Measurements from ENCODE around the gene AKAP13. TPM values are rescaled to one million over a fixed set of nuclear protein-coding genes. Genes with fewer than 3 reads are reported as not detected.
"Not testable (repeated sequence)": the region's sequence is repeated elsewhere in the genome, so short reads cannot be mapped to it uniquely, and the experiment has no call there.

Gene AKAP13, protein sequence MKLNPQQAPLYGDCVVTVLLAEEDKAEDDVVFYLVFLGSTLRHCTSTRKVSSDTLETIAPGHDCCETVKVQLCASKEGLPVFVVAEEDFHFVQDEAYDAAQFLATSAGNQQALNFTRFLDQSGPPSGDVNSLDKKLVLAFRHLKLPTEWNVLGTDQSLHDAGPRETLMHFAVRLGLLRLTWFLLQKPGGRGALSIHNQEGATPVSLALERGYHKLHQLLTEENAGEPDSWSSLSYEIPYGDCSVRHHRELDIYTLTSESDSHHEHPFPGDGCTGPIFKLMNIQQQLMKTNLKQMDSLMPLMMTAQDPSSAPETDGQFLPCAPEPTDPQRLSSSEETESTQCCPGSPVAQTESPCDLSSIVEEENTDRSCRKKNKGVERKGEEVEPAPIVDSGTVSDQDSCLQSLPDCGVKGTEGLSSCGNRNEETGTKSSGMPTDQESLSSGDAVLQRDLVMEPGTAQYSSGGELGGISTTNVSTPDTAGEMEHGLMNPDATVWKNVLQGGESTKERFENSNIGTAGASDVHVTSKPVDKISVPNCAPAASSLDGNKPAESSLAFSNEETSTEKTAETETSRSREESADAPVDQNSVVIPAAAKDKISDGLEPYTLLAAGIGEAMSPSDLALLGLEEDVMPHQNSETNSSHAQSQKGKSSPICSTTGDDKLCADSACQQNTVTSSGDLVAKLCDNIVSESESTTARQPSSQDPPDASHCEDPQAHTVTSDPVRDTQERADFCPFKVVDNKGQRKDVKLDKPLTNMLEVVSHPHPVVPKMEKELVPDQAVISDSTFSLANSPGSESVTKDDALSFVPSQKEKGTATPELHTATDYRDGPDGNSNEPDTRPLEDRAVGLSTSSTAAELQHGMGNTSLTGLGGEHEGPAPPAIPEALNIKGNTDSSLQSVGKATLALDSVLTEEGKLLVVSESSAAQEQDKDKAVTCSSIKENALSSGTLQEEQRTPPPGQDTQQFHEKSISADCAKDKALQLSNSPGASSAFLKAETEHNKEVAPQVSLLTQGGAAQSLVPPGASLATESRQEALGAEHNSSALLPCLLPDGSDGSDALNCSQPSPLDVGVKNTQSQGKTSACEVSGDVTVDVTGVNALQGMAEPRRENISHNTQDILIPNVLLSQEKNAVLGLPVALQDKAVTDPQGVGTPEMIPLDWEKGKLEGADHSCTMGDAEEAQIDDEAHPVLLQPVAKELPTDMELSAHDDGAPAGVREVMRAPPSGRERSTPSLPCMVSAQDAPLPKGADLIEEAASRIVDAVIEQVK (N-terminal part only)
- 184 TPM for total RNA-seq

DNA sequence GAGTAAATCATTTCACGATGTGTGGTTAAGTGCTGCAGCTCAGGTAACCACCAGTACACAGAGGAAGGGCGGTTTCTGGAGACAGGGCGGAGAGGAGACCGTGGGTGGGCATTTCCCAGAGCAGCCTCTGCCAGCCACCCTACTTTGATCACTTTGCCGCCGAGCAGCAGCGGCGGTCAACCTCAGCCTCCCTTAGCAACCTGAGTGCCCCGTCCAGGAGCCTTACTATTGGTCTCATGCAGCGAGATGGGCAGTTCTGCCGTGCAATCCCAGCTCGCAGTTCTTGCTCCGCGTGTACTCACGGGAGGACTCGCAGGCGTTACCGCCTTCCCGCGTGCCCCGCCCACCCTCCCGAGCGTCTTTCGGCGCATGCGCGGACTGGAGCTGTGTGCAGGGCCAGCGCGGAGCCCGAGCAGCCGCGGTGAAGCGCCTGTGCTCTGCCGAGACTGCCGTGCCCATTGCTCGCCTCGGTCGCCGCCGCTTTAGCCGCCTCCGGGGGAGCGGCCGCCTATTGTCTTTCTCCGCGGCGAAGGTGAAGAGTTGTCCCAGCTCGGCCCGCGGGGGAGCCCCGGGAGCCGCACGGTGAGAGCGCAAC, at the start of gene AKAP13:
Gene AKAP13, plus strand, starts transcription at position 387 of the 595 bp plus-strand sequence. CDS start 105,118 bp downstream, outside the sequence.
- peak; percentile 98 for DNase-seq (ENCODE audit: low spot score)

- peak; percentile 87 for DNase-seq (ENCODE audit: low spot score)
Measured at GRCh38 chr15:85330901-85331588, 49.4 kb upstream of the AKAP13 start.

GRCh38 chr15:85331655-85332285, 48.6 kb upstream of the AKAP13 start:
- DNase-seq (ENCODE audit: low spot score) = no peak

- peak; percentile 38 for DNase-seq (ENCODE audit: low spot score)
Measured at GRCh38 chr15:85333132-85333831, 47.1 kb upstream of the AKAP13 start.

DNA sequence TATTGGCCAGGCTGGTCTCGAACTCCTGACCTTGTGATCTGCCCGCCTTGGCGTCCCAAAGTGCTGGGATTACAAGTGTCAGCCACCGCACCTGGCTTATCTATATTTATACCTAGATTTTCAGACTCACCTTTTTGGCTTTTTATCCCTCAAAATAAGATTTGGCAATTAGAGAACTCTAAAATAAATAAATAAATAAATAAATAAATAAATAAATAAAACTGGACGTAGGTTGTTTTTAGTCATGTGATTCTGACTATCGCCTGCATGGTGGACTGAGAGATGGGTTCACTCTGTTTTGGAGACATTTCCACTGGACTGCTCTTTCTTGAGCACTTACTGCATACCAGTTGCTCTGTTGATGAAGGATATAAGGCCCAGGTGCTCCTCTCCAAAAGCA, 46.2 kb upstream of the AKAP13 start:
- no peak for DNase-seq (ENCODE audit: low spot score)

GRCh38 chr15:85335193-85335942, 45.0 kb upstream of the AKAP13 start:
- DNase-seq (ENCODE audit: low spot score) = no peak

GRCh38 chr15:85336880-85337279, 43.5 kb upstream of the AKAP13 start:
- DNase-seq (ENCODE audit: low spot score) = no peak

DNA sequence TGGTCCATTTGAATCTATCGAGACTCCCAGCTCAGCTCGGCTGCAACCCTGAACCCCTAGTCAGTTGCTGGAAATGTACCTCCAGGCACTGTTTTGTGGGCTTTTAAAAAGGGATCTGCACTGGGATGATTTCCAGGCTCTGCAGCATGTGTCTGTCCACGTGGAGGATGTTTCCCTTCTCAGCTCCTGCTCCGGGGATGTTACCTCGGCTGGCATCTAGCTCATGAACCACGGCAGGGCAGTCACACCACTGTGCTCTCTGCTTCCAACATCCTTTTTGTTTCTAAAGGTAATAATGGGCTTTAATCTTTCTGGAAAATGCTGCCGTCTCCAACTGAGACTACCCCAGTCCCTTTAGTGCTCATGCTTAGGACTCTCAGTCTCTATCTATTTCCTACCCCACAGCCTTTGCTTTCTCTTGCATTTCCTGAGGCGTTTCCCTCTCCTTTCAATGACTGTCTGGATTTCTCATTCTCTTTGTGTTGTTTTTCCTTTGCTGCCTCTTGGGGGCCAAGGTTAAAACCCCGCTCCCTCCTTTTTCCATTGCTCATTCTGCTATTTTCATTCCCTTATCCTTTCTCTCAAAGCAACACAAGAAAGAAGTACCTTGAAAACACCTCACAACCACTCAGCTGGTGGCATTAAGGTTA, 42.9 kb upstream of the AKAP13 start:
- DNase-seq (ENCODE audit: low spot score) = no peak

DNA sequence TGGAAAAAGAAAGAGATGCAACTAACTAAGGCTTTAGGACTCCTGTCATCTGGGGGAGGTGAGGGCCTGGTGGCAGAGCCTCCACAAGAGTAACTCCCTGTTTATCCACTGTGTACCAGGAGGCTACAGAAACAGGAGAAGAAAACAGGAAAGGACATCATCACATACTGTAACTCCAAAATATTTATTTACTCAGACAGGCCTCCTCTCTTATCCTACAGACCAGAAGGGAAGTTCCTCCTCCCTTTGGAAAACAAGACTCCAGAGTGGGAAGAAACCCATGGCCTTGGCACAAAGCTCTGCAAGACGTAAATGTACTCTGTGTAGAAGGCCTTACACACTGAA, 40.1 kb upstream of the AKAP13 start:
- DNase-seq (ENCODE audit: low spot score) = no peak

DNA sequence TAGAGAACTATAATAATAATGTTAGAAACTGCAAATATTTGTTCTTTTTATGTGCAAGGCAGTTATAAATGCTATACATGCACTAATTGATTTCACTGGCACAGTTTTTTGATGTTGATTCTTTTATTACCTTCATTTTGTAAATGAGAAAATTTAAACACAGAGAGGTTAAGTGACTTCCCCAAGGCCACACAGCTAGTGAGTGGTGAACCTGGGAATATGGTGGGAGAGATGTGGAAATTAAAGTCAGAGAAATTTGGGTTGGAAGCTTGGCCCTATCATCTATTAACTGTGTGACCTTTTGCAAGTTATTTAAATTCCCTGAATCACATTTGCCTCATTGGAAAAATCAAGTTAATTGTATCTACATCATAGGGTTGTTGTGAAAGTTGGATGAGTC, 39.6 kb upstream of the AKAP13 start:
- no peak for DNase-seq (ENCODE audit: low spot score)

GRCh38 chr15:85342163-85342562, 38.2 kb upstream of the AKAP13 start:
- not testable (repeated sequence) for DNase-seq (ENCODE audit: low spot score)

DNA sequence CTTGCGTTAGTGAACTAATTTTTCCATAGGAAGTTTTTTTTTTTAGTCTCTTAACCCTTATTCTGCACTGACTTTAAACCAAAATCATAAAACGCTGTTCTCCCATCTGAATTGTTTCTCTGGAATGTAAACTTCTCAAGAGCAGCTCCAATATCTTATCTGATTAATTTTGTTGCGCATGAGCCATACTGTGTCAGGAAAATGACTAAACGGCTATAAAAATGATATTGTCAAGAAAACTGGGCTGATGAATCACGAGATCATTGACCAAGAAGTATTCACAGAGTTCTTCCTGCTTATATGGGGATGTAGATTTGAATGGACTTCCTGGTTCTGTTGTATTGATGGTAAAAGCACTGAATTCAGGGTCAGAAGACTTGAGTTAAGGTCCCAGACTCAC, 37.0 kb upstream of the AKAP13 start:
- DNase-seq (ENCODE audit: low spot score) = not testable (repeated sequence)

DNA sequence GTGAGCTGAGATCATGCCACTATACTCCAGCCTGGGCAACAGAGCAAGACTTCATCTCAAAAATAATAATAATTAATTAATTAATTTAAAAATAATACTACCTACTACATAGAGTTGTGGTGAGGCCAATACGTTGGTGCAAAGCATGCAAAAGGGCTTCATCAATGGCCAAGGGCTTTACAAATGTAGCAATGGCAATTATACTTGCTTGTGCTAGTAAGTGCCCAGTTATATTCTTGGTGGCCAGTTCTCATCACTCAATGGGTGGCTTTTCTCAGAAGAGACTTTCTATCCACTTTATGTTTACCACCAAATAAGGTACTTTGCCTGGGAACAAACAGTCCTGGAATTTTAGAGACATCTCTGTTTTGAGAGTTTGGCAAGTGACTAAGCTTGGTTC, 36.2 kb upstream of the AKAP13 start:
- not testable (repeated sequence) for DNase-seq (ENCODE audit: low spot score)

DNA sequence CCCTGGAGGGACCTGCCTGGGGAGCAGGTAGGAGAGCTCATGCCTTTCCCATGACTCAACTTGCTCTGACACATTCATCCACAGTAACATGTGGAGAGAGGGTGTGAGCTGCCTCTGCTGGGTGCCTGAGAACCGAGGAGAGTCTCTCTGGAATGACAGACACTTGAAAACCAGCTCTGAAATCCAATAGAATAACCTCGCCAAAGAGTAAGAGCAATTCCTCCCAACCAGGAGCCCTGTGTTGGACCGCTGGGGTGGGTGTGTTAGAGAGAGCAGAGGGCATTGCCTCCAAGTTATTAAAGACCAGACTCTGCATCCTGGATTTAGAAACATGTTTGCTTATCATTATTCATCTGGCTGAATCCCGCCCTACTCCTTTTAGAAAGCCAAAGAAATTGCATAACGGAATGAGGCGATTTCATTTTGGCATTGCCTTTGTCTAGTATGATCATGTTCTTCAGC, 35.7 kb upstream of the AKAP13 start:
- not testable (repeated sequence) for DNase-seq (ENCODE audit: low spot score)

DNA sequence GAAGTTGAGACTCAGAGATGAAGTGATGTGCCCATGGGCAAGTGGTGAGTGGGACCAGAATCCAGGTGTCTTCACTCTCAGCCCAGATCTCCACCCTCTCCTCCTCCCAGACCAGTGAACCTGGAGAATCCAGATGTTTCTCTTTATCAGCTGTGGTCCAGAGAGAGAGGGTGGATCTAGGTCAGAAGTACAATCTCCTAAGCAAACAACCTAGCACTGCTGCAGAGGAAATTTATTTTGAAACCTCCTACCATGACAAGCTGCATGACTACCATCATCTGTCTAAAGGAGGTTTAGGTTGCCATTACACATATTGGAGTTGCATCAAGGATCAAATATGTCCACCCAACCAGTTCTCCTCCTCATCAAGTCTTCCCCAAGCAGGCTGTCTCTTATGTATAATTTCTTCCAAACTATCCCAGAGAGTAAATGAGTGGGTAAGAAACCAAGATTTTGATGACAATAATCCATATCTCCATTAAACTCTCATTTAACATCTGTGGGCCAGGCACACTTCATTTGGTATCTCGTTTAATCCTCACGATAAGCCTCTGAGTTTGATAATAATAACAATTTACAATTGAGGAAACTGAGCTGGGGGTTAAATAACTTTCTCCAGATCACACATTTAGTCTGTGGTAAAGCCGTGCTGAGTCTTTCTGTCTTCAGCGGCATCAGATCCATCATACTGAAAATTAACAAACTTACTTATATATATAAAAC, 35.0 kb upstream of the AKAP13 start:
- not testable (repeated sequence) for DNase-seq (ENCODE audit: low spot score)

- not testable (repeated sequence) for DNase-seq (ENCODE audit: low spot score)
Measured at GRCh38 chr15:85346462-85347084, 33.8 kb upstream of the AKAP13 start.
